ENCODE data around the gene CORO2B.

DNA sequence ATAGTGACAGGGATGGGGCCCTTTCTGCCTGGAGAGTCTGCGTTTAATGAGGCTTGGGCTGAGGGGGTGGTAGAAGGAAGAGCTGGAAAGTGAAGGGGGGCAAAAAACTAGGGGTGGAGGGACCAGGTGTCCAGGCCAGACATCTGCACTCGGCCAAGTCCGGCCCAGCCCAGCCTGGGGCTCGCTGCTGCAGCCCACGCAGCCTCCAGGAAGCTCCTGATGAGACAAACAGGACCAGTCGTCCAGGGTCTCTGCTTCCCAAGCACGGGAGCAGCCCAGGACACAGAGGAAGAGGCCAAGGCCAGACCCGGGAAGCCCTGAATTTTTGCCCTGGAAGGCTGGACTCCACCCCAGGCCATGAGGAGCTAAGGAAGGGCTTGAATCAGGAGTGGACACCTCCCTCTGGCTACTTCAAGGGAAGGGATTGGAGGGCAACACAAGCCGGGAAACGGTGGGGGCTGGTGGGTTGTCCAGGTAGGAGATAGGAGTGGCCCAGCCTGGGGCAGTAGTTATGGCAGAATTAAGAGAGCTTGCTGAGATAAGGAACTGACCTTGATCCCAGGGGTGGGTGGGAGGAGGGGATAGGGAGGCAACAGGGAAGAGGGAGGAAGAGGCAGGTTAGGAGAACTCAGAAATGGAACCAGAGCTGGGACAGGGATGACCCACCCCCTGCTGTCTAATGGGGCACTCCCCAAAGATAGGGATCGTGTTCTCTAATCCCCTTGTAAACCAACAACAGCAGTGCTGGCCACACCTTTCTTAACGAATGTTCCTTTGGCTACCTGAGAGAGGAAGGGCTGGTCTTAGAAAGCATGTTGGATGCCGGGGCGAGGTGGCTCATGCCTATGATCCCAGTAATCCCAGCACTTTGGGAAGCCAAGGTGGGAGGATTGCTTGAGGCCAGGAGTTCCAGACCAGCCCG is 152.4 kb downstream of the CORO2B start:
- TF ChIP-seq EP300 (IDR thresholded peaks at IDR 0.05) (no peak), POLR2A (IDR thresholded peaks at IDR 0.05) (no peak), POLR2AphosphoS5 (IDR thresholded peaks at IDR 0.05) (no peak)
- TF ChIP-seq, protein P1, sequence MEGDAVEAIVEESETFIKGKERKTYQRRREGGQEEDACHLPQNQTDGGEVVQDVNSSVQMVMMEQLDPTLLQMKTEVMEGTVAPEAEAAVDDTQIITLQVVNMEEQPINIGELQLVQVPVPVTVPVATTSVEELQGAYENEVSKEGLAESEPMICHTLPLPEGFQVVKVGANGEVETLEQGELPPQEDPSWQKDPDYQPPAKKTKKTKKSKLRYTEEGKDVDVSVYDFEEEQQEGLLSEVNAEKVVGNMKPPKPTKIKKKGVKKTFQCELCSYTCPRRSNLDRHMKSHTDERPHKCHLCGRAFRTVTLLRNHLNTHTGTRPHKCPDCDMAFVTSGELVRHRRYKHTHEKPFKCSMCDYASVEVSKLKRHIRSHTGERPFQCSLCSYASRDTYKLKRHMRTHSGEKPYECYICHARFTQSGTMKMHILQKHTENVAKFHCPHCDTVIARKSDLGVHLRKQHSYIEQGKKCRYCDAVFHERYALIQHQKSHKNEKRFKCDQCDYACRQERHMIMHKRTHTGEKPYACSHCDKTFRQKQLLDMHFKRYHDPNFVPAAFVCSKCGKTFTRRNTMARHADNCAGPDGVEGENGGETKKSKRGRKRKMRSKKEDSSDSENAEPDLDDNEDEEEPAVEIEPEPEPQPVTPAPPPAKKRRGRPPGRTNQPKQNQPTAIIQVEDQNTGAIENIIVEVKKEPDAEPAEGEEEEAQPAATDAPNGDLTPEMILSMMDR (IDR thresholded peaks at IDR 0.05) = no peak
